SK-N-SH (cell line): ENCODE data around the gene THOP1. TPM values are rescaled to one million over a fixed set of nuclear protein-coding genes. Genes with fewer than 3 reads are reported as not detected.

ENCODE experiments used
- CTCF ChIA-PET: fragments of 300-600, 350-600 bp; formaldehyde crosslinking; extraction: SDS; loops from one replicate; lab custom pipeline; 2021; lab: Yijun Ruan, JAX
- POLR2A ChIA-PET: fragments of 350-600 bp; sonication (Branson Sonifier 250); formaldehyde crosslinking; extraction: SDS; loops from one replicate; lab custom pipeline; 2020; ENCODE audit warnings: antibody characterized with exemption, inconsistent platforms; lab: Yijun Ruan, JAX
- DNase-seq: peaks from one replicate; pipeline ENCODE4 v3.0.0; 2012
- H2AFZ ChIP-seq: fragments of 200-600 bp; sonication (generic); 2 replicates; pipeline ENCODE4 v1.8.1; 2016; ENCODE audit warnings: antibody characterized with exemption, mild to moderate bottlenecking, low read depth
- H3F3A ChIP-seq: fragments of 200-600 bp; sonication (generic); replicated peaks from 2 replicates; pipeline ENCODE3; 2016; ENCODE audit warnings: antibody characterized with exemption, mild to moderate bottlenecking; ENCODE audit not compliant: insufficient read depth
- H3K27ac ChIP-seq, 2 experiments: fragments of 200-500 bp in 1 of 2; fragments of 200-600 bp in 1 of 2; sonication (Bioruptor generic) in 1 of 2; sonication (generic), shearing (Covaris generic) in 1 of 2; 2 replicates each; pipeline versions ENCODE4 v1.5.1 to v1.6.1; 2014 to 2016; ENCODE audit warnings: low read depth in 2 of 2, inconsistent platforms in 1 of 2, low read length in 1 of 2, mild to moderate bottlenecking in 1 of 2, mixed read lengths in 1 of 2
- H3K27me3 ChIP-seq: fragments of 200-600 bp; sonication (generic), shearing (Covaris generic); 2 replicates; pipeline ENCODE4 v1.6.1; 2016; ENCODE audit warnings: mixed run types; ENCODE audit not compliant: insufficient read depth
- H3K36me3 ChIP-seq, 2 experiments: fragments of 200-500 bp in 1 of 2; fragments of 200-600 bp in 1 of 2; sonication (Bioruptor generic) in 1 of 2; sonication (generic) in 1 of 2; replicated peaks in 1 of 2; 2 replicates each; pipeline versions ENCODE3 to v1.5.1; 2014 to 2016; ENCODE audit warnings: low read length in 1 of 2, mild to moderate bottlenecking in 1 of 2; ENCODE audit not compliant: insufficient read depth in 2 of 2, control insufficient read depth in 1 of 2
- H3K4me1 ChIP-seq, 2 experiments: fragments of 200-500 bp in 1 of 2; fragments of 200-600 bp in 1 of 2; sonication (Bioruptor generic) in 1 of 2; sonication (generic), shearing (Covaris generic) in 1 of 2; 2 replicates each; pipeline versions ENCODE4 v1.5.1 to v1.6.1; 2014 to 2016; ENCODE audit warnings: low read depth in 1 of 2, low read length in 1 of 2, mixed run types in 1 of 2; ENCODE audit not compliant: insufficient read depth in 2 of 2, control insufficient read depth in 1 of 2
- H3K4me2 ChIP-seq: fragments of 200-600 bp; sonication (generic), shearing (Covaris generic); 2 replicates; pipeline ENCODE4 v1.6.1; 2017; ENCODE audit warnings: mixed run types
- H3K4me3 ChIP-seq, 2 experiments: fragments of 200-500 bp in 1 of 2; fragments of 200-600 bp in 1 of 2; sonication (Bioruptor generic) in 1 of 2; sonication (generic), shearing (Covaris generic) in 1 of 2; 2 replicates each; pipeline versions ENCODE4 v1.5.1 to v1.8.1; 2014 to 2016; ENCODE audit warnings: low read depth in 2 of 2, inconsistent platforms in 1 of 2, low read length in 1 of 2, mild to moderate bottlenecking in 1 of 2, mixed read lengths in 1 of 2, moderate library complexity in 1 of 2
- H3K79me2 ChIP-seq: fragments of 200-600 bp; sonication (generic); 2 replicates; pipeline ENCODE4 v1.8.1; 2017; ENCODE audit warnings: mild to moderate bottlenecking; ENCODE audit not compliant: insufficient read depth
- H3K9ac ChIP-seq: fragments of 200-600 bp; sonication (generic); 2 replicates; pipeline ENCODE4 v1.6.1; 2017; ENCODE audit warnings: mixed run types
- H3K9me2 ChIP-seq: fragments of 200-600 bp; sonication (generic); 2 replicates; pipeline ENCODE4 v1.6.1; 2017; ENCODE audit warnings: mixed run types
- H3K9me3 ChIP-seq: fragments of 200-600 bp; sonication (generic); 2 replicates; pipeline ENCODE4 v1.6.1; 2017; ENCODE audit warnings: mixed run types, mild to moderate bottlenecking, moderate library complexity
- H4K20me1 ChIP-seq: fragments of 200-600 bp; sonication (generic); 2 replicates; pipeline ENCODE4 v1.6.1; 2017; ENCODE audit warnings: mild to moderate bottlenecking, mixed run types; ENCODE audit not compliant: insufficient read depth
- EP300 ChIP-seq, 2 experiments: IDR thresholded peaks; 2 replicates each; pipeline versions ENCODE4 v1.4.0 to v1.6.1; 2012; ENCODE audit warnings: borderline replicate concordance in 1 of 2, low read depth in 1 of 2, low read length in 1 of 2
- MEF2A ChIP-seq: IDR thresholded peaks from 2 replicates; pipeline ENCODE4 v1.4.0; 2012; ENCODE audit warnings: low read depth, borderline replicate concordance
- NRF1 ChIP-seq: IDR thresholded peaks from 2 replicates; pipeline ENCODE4 v1.6.1; 2012; ENCODE audit warnings: low read depth, mild to moderate bottlenecking, low read length
- RCOR1 ChIP-seq: fragments of 150-350 bp; IDR thresholded peaks from 2 replicates; pipeline ENCODE4 v1.6.1; 2017; ENCODE audit warnings: antibody characterized with exemption, low read length
- RFX5 ChIP-seq: IDR thresholded peaks from 2 replicates; pipeline ENCODE4 v1.6.1; 2012; ENCODE audit warnings: mild to moderate bottlenecking, improper control_type of control experiment, low read length
- RXRA ChIP-seq: IDR thresholded peaks from 2 replicates; pipeline ENCODE4 v1.4.0; 2012; ENCODE audit warnings: low read depth, mild to moderate bottlenecking, borderline replicate concordance
- TEAD4 ChIP-seq: IDR thresholded peaks from 2 replicates; pipeline ENCODE4 v1.4.0; 2012; ENCODE audit warnings: mild to moderate bottlenecking, borderline replicate concordance; ENCODE audit not compliant: insufficient read depth
- USF1 ChIP-seq: IDR thresholded peaks from 2 replicates; pipeline ENCODE4 v1.4.0; 2012; ENCODE audit warnings: low read depth, borderline replicate concordance
- USF2 ChIP-seq: fragments of 150-350 bp; IDR thresholded peaks from 2 replicates; pipeline ENCODE4 v1.6.1; 2017; ENCODE audit warnings: antibody characterized with exemption, low read length, low read depth, borderline replicate concordance
- YY1 ChIP-seq: IDR thresholded peaks from 2 replicates; pipeline ENCODE4 v1.4.0; 2012; ENCODE audit warnings: low read depth, mild to moderate bottlenecking
- WGBS: methylation state at CpG from one replicate; pipeline ENCODE4 v1.1.6; 2017; ENCODE audit warnings: low lambda C conversion rate; 5-methylcytosine and 5-hydroxymethylcytosine counted together
- polyA plus RNA-seq, 3 experiments: library from polyadenylated mRNA; depleted of rRNA; stranded (reverse); fragments of >200 nt; gene quantifications; 2 replicates each; pipeline ENCODE4 v1.2.3, GENCODE V29; 2012
- TF ChIP-seq, protein P1 (sequence below): IDR thresholded peaks from 2 replicates; pipeline ENCODE4; 2012
- TF ChIP-seq, protein P2 (sequence below): IDR thresholded peaks from 2 replicates; pipeline ENCODE4 v1.4.0; 2012; ENCODE audit warnings: low read depth, borderline replicate concordance
- TF ChIP-seq, protein P3 (sequence below): fragments of 200-600 bp; sonication (generic); IDR thresholded peaks from 2 replicates; pipeline ENCODE4 v1.6.1; 2017; ENCODE audit warnings: antibody characterized with exemption, mild to moderate bottlenecking, moderate library complexity

The THOP1 gene
- polyA plus RNA-seq, 1 of the 3 experiments (the other 2 are of a cell fraction): 138 TPM

DNA sequence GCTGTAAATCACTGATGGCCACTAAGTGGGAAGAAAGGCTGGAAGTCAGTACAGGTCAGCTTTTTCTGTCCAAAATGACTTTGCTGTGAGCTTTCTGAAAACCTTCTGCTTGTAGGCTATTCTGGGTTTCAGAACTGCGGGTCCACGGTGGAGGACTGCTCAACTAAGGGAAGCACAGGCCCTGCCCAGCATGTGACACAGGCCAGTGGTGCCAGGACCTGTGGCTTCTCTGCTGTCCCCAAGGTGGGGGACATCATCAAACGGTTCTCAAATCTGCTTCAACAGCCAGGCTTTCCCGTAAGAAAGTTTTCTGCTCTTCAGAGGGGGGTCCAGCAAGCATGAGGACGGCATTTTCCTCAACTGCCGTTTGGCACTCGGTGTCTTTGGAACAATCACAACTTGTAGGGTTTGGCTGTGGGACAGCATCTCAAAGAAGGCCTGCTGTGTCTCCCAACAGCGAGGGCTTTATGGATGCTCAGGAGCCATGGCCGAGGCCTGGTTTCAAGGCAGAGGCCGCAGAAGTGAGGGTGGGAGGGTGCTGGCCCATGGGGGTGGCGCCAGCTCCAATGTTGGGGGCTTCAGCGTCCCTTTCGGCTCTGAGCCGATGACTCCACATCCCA lies 6.1 kb upstream of the THOP1 start:
- Histone ChIP-seq H3K9ac (no peak overlapping the region), H4K20me1 (peaks cover 75% of the 10 kb centered on the region)
- 92% methylated on average over 11 of the region's 14 CpGs for WGBS

GRCh38 chr19:2780284-2780683 lies 5.0 kb upstream of the THOP1 start:
- H3K4me3 ChIP-seq: no peak overlapping the region
- peaks cover 78% of the 10 kb centered on the region for H3K79me2 ChIP-seq
- H3K9me3 ChIP-seq: no peaks in the 10 kb centered on the region
- peaks cover 4 to 19% of the 10 kb centered on the region in 2 experiments; a peak in 2 of 4 replicates for H3K4me1 ChIP-seq
- H3K36me3 ChIP-seq: peaks cover 0 to 2% of the 10 kb centered on the region in 2 experiments
- H3K9ac ChIP-seq: no peak overlapping the region
- CTCF ChIA-PET: interaction anchor here (4.2 kb wide), 1 partner anchor 31 kb away, joined by 19 read pairs; no protein-coding TSS in a partner anchor
- POLR2A ChIA-PET: no interaction called here
- 97% methylated on average over 7 of the region's 7 CpGs for WGBS
- DNase-seq: no peak
- no peak for TF ChIP-seq TEAD4
- TF ChIP-seq, protein P1, sequence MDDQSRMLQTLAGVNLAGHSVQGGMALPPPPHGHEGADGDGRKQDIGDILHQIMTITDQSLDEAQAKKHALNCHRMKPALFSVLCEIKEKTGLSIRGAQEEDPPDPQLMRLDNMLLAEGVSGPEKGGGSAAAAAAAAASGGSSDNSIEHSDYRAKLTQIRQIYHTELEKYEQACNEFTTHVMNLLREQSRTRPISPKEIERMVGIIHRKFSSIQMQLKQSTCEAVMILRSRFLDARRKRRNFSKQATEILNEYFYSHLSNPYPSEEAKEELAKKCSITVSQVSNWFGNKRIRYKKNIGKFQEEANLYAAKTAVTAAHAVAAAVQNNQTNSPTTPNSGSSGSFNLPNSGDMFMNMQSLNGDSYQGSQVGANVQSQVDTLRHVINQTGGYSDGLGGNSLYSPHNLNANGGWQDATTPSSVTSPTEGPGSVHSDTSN: no peak
- TF ChIP-seq EP300 (IDR thresholded peaks at IDR 0.05; ENCODE audit: borderline replicate concordance in 1 of 2, low read depth in 1 of 2, low read length in 1 of 2): no peak
- TF ChIP-seq NRF1: no peak
- TF ChIP-seq, protein P2, sequence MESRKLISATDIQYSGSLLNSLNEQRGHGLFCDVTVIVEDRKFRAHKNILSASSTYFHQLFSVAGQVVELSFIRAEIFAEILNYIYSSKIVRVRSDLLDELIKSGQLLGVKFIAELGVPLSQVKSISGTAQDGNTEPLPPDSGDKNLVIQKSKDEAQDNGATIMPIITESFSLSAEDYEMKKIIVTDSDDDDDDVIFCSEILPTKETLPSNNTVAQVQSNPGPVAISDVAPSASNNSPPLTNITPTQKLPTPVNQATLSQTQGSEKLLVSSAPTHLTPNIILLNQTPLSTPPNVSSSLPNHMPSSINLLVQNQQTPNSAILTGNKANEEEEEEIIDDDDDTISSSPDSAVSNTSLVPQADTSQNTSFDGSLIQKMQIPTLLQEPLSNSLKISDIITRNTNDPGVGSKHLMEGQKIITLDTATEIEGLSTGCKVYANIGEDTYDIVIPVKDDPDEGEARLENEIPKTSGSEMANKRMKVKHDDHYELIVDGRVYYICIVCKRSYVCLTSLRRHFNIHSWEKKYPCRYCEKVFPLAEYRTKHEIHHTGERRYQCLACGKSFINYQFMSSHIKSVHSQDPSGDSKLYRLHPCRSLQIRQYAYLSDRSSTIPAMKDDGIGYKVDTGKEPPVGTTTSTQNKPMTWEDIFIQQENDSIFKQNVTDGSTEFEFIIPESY: no peak
- H3K9me2 ChIP-seq: no peaks in the 10 kb centered on the region
- H3K4me2 ChIP-seq: no peak overlapping the region
- no peaks in the 10 kb centered on the region for H3K27me3 ChIP-seq
- no peak overlapping the region for H2AFZ ChIP-seq
- peaks cover 12% of the 10 kb centered on the region for H3F3A ChIP-seq
- H3K27ac ChIP-seq: no peak overlapping the region
- peaks cover 65% of the 10 kb centered on the region for H4K20me1 ChIP-seq

More for the DNA sequence above, 6.1 kb upstream of the THOP1 start:
- H3K27ac ChIP-seq: no peak overlapping the region
- no peaks in the 10 kb centered on the region for H3K27me3 ChIP-seq
- H3K79me2 ChIP-seq: peaks cover 89% of the 10 kb centered on the region
- no peaks in the 10 kb centered on the region for H3K9me3 ChIP-seq
- CTCF ChIA-PET: interaction anchor here (1.8 kb wide), 1 partner anchor 30 kb away, joined by 5 read pairs; no protein-coding TSS in a partner anchor
- DNase-seq: no peak
- peaks cover 0 to 2% of the 10 kb centered on the region in 2 experiments for H3K36me3 ChIP-seq
- no peak overlapping the region for H3K4me3 ChIP-seq
- POLR2A ChIA-PET: no interaction called here
- H3K4me2 ChIP-seq: no peak overlapping the region
- TF ChIP-seq RXRA (no peak), RCOR1 (no peak), MEF2A (no peak), USF1 (no peak), RFX5 (no peak), YY1 (no peak), USF2 (no peak), TEAD4 (no peak)
- TF ChIP-seq, protein P3, sequence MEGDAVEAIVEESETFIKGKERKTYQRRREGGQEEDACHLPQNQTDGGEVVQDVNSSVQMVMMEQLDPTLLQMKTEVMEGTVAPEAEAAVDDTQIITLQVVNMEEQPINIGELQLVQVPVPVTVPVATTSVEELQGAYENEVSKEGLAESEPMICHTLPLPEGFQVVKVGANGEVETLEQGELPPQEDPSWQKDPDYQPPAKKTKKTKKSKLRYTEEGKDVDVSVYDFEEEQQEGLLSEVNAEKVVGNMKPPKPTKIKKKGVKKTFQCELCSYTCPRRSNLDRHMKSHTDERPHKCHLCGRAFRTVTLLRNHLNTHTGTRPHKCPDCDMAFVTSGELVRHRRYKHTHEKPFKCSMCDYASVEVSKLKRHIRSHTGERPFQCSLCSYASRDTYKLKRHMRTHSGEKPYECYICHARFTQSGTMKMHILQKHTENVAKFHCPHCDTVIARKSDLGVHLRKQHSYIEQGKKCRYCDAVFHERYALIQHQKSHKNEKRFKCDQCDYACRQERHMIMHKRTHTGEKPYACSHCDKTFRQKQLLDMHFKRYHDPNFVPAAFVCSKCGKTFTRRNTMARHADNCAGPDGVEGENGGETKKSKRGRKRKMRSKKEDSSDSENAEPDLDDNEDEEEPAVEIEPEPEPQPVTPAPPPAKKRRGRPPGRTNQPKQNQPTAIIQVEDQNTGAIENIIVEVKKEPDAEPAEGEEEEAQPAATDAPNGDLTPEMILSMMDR: no peak
- H3F3A ChIP-seq: peaks cover 4% of the 10 kb centered on the region
- no peak overlapping the region for H2AFZ ChIP-seq
- no peaks in the 10 kb centered on the region for H3K9me2 ChIP-seq
- H3K4me1 ChIP-seq: peaks cover 4 to 16% of the 10 kb centered on the region in 2 experiments; a peak in 2 of 4 replicates
